Measurements from ENCODE around the gene MTMR12. TPM values are rescaled to one million over a fixed set of nuclear protein-coding genes. Genes with fewer than 3 reads are reported as not detected.

MTMR12 gene
- polyA plus RNA-seq, 1 donor (not counting 4 experiments of a cell fraction or from before 2014, with no cell fraction given), result 17.1 TPM

GRCh38 chr5:32339878-32340277 is 27.1 kb upstream of the MTMR12 start:
- FAIRE-seq (no peak), DNase-seq (ENCODE audit: low read depth, low spot score) (no peak)
- no peaks in the 10 kb centered on the region for H4K20me1 ChIP-seq (ENCODE audit: control insufficient read depth, extremely low read depth, insufficient read depth, low read length)
- no peak overlapping the region for H3K27ac ChIP-seq (ENCODE audit: control insufficient read depth, insufficient read depth, low read length)
- no peaks in the 10 kb centered on the region for H3K36me3 ChIP-seq (ENCODE audit: control insufficient read depth in 2 of 2, extremely low read depth in 1 of 2, insufficient read depth in 2 of 2, low read length in 2 of 2)
- dilution Hi-C loops (cut with MboI; ENCODE audit: extremely low pct_ligation_motif_present, low sequenced_read_pairs), result no loop called here
- no peaks in the 10 kb centered on the region for H3K4me1 ChIP-seq (ENCODE audit: control insufficient read depth, extremely low read depth, insufficient read depth, low read length)
- TF ChIP-seq CTCF (optimal IDR thresholded peaks at IDR 0.05 in 1 of 3, IDR thresholded peaks at IDR 0.05 in 1 of 3, conservative IDR thresholded peaks at IDR 0.05 in 1 of 3; ENCODE audit: extremely low read depth in 1 of 3, insufficient read depth in 2 of 3, low read length in 3 of 3) (no peak), EZH2 (IDR thresholded peaks at IDR 0.05; ENCODE audit: low read length) (no peak)
- no peak overlapping the region for H3K9ac ChIP-seq (ENCODE audit: control insufficient read depth, extremely low read depth, insufficient read depth, low read length)
- H3K9me1 ChIP-seq (ENCODE audit: control insufficient read depth, extremely low read depth, insufficient read depth, low read length), result no peaks in the 10 kb centered on the region
- H3K79me2 ChIP-seq (ENCODE audit: control insufficient read depth, insufficient read depth, low read length), result no peaks in the 10 kb centered on the region
- no peak overlapping the region for H3K4me2 ChIP-seq (ENCODE audit: control insufficient read depth, extremely low read depth, insufficient read depth, low read depth, low read length)
- H2AFZ ChIP-seq (ENCODE audit: control insufficient read depth, low read length), result no peak overlapping the region
- no peak overlapping the region for H3K4me3 ChIP-seq (ENCODE audit: control insufficient read depth in 2 of 3, extremely low read depth in 1 of 3, insufficient read depth in 2 of 3, low read depth in 1 of 3, low read length in 3 of 3)
- no peaks in the 10 kb centered on the region for H3K9me3 ChIP-seq (ENCODE audit: control insufficient read depth, low read depth, low read length)
- no peaks in the 10 kb centered on the region for H3K27me3 ChIP-seq (ENCODE audit: control insufficient read depth, extremely low read depth, insufficient read depth, low read length)

GRCh38 chr5:32339198-32339597 is 26.5 kb upstream of the MTMR12 start:
- DNase-seq (ENCODE audit: low read depth, low spot score) (no peak), FAIRE-seq (no peak)
- Histone ChIP-seq H3K4me3 (ENCODE audit: control insufficient read depth in 2 of 3, extremely low read depth in 1 of 3, insufficient read depth in 2 of 3, low read depth in 1 of 3, low read length in 3 of 3) (no peak overlapping the region), H3K27me3 (ENCODE audit: control insufficient read depth, extremely low read depth, insufficient read depth, low read length) (no peaks in the 10 kb centered on the region), H3K4me1 (ENCODE audit: control insufficient read depth, extremely low read depth, insufficient read depth, low read length) (no peaks in the 10 kb centered on the region), H4K20me1 (ENCODE audit: control insufficient read depth, extremely low read depth, insufficient read depth, low read length) (no peaks in the 10 kb centered on the region), H3K9ac (ENCODE audit: control insufficient read depth, extremely low read depth, insufficient read depth, low read length) (no peak overlapping the region), H3K9me1 (ENCODE audit: control insufficient read depth, extremely low read depth, insufficient read depth, low read length) (no peaks in the 10 kb centered on the region), H2AFZ (ENCODE audit: control insufficient read depth, low read length) (no peak overlapping the region), H3K4me2 (ENCODE audit: control insufficient read depth, extremely low read depth, insufficient read depth, low read depth, low read length) (no peak overlapping the region), H3K79me2 (ENCODE audit: control insufficient read depth, insufficient read depth, low read length) (no peaks in the 10 kb centered on the region), H3K9me3 (ENCODE audit: control insufficient read depth, low read depth, low read length) (no peaks in the 10 kb centered on the region), H3K27ac (ENCODE audit: control insufficient read depth, insufficient read depth, low read length) (no peak overlapping the region), H3K36me3 (ENCODE audit: control insufficient read depth in 2 of 2, extremely low read depth in 1 of 2, insufficient read depth in 2 of 2, low read length in 2 of 2) (no peaks in the 10 kb centered on the region)
- dilution Hi-C loops (cut with MboI; ENCODE audit: extremely low pct_ligation_motif_present, low sequenced_read_pairs), result no loop called here
- TF ChIP-seq CTCF (optimal IDR thresholded peaks at IDR 0.05 in 1 of 3, IDR thresholded peaks at IDR 0.05 in 1 of 3, conservative IDR thresholded peaks at IDR 0.05 in 1 of 3; ENCODE audit: extremely low read depth in 1 of 3, insufficient read depth in 2 of 3, low read length in 3 of 3), result no peak
- no peak for TF ChIP-seq EZH2 (IDR thresholded peaks at IDR 0.05; ENCODE audit: low read length)
